HG02571 (cell line): ENCODE measurements around the gene USP46.
A peak's percentile ranks its signal among the peaks of the same experiment; 100 is the strongest.

Experiments
- ATAC-seq: cut with Tn5 transposase; IDR thresholded peaks from one replicate; pipeline ENCODE4 v1.9.1; 2021; ENCODE audit warnings: mild to moderate bottlenecking, moderate library complexity; ENCODE audit not compliant: unreplicated experiment

The USP46 gene

GRCh38 chr4:52657618-52658501 lies 1.2 kb downstream of the USP46 start:
- ATAC-seq, result no peak

- no peak for ATAC-seq
Observed at GRCh38 chr4:52657292-52657617, 1.8 kb downstream of the USP46 start.

- ATAC-seq, result no peak
Observed at GRCh38 chr4:52655506-52655905, 3.6 kb downstream of the USP46 start.

- ATAC-seq, result no peak
Observed at GRCh38 chr4:52651996-52652672, 7.0 kb downstream of the USP46 start.

GRCh38 chr4:52648836-52649235 lies 10.3 kb downstream of the USP46 start:
- ATAC-seq, result no peak

- no peak for ATAC-seq
Observed at GRCh38 chr4:52646741-52647140, 12.4 kb downstream of the USP46 start.

GRCh38 chr4:52646096-52646495 lies 13.0 kb downstream of the USP46 start:
- ATAC-seq, result no peak

- ATAC-seq, result no peak
Observed at GRCh38 chr4:52645300-52645699, 13.8 kb downstream of the USP46 start.

- no peak for ATAC-seq
Observed at GRCh38 chr4:52643785-52644244, 15.3 kb downstream of the USP46 start.

- no peak for ATAC-seq
Observed at GRCh38 chr4:52643190-52643589, 15.9 kb downstream of the USP46 start.

GRCh38 chr4:52641854-52642563 lies 17.1 kb downstream of the USP46 start:
- peak; percentile 83 for ATAC-seq

- ATAC-seq, result no peak
Observed at GRCh38 chr4:52640808-52641565, 18.1 kb downstream of the USP46 start.

- no peak for ATAC-seq
Observed at GRCh38 chr4:52638717-52639116, 20.4 kb downstream of the USP46 start.

- ATAC-seq, result no peak
Observed at GRCh38 chr4:52637116-52637515, 22.0 kb downstream of the USP46 start.

GRCh38 chr4:52635560-52635959 lies 23.5 kb downstream of the USP46 start:
- no peak for ATAC-seq

GRCh38 chr4:52635130-52635529 lies 24.0 kb downstream of the USP46 start:
- ATAC-seq, result no peak

GRCh38 chr4:52633846-52634245 lies 25.3 kb downstream of the USP46 start:
- ATAC-seq, result no peak

- no peak for ATAC-seq
Observed at GRCh38 chr4:52628974-52629373, 30.1 kb downstream of the USP46 start.

- ATAC-seq, result no peak
Observed at GRCh38 chr4:52628543-52628942, 30.6 kb downstream of the USP46 start.

GRCh38 chr4:52627876-52628275 lies 31.2 kb downstream of the USP46 start:
- no peak for ATAC-seq

GRCh38 chr4:52625216-52625615 lies 33.9 kb downstream of the USP46 start:
- ATAC-seq, result no peak
